Measurements from ENCODE around the gene MTURN. TPM values are rescaled to one million over a fixed set of nuclear protein-coding genes. Genes with fewer than 3 reads are reported as not detected.
A peak's percentile ranks its signal among the peaks of the same experiment; 100 is the strongest.

Gene MTURN
- polyA plus RNA-seq, 1 donor (not counting 4 experiments of a cell fraction or from before 2014, with no cell fraction given) = 10.8 TPM

GRCh38 chr7:30136743-30137485, 2.1 kb downstream of the MTURN start:
- TF ChIP-seq EZH2 (IDR thresholded peaks at IDR 0.05; ENCODE audit: low read length) (no peak), CTCF (optimal IDR thresholded peaks at IDR 0.05 in 1 of 3, IDR thresholded peaks at IDR 0.05 in 1 of 3, conservative IDR thresholded peaks at IDR 0.05 in 1 of 3; ENCODE audit: extremely low read depth in 1 of 3, insufficient read depth in 2 of 3, low read length in 3 of 3) (no peak)
- no peaks in the 10 kb centered on the region for H4K20me1 ChIP-seq (ENCODE audit: control insufficient read depth, extremely low read depth, insufficient read depth, low read length)
- no peaks in the 10 kb centered on the region for H3K9me3 ChIP-seq (ENCODE audit: control insufficient read depth, low read depth, low read length)
- peak overlapping the region; percentile 76 to 93 (median 83) for H3K4me3 ChIP-seq (ENCODE audit: control insufficient read depth in 2 of 3, extremely low read depth in 1 of 3, insufficient read depth in 2 of 3, low read depth in 1 of 3, low read length in 3 of 3)
- H3K9ac ChIP-seq (ENCODE audit: control insufficient read depth, extremely low read depth, insufficient read depth, low read length) = peak overlapping the region; percentile 88
- H3K4me2 ChIP-seq (ENCODE audit: control insufficient read depth, extremely low read depth, insufficient read depth, low read depth, low read length) = peak overlapping the region; percentile 87
- FAIRE-seq = no peak
- no peak for DNase-seq (ENCODE audit: low read depth, low spot score)
- H3K9me1 ChIP-seq (ENCODE audit: control insufficient read depth, extremely low read depth, insufficient read depth, low read length) = no peaks in the 10 kb centered on the region
- no peaks in the 10 kb centered on the region for H3K27me3 ChIP-seq (ENCODE audit: control insufficient read depth, extremely low read depth, insufficient read depth, low read length)
- peaks cover 10% of the 10 kb centered on the region for H3K4me1 ChIP-seq (ENCODE audit: control insufficient read depth, extremely low read depth, insufficient read depth, low read length)
- H3K36me3 ChIP-seq (ENCODE audit: control insufficient read depth in 2 of 2, extremely low read depth in 1 of 2, insufficient read depth in 2 of 2, low read length in 2 of 2) = no peaks in the 10 kb centered on the region
- no peak overlapping the region for H3K27ac ChIP-seq (ENCODE audit: control insufficient read depth, insufficient read depth, low read length)
- H3K79me2 ChIP-seq (ENCODE audit: control insufficient read depth, insufficient read depth, low read length) = peaks cover 2% of the 10 kb centered on the region
- H2AFZ ChIP-seq (ENCODE audit: control insufficient read depth, low read length) = peak overlapping the region; percentile 92
- dilution Hi-C loops (cut with MboI; ENCODE audit: extremely low pct_ligation_motif_present, low sequenced_read_pairs) = no loop called here

GRCh38 chr7:30139836-30140384, 5.1 kb downstream of the MTURN start:
- FAIRE-seq = no peak
- Histone ChIP-seq H2AFZ (ENCODE audit: control insufficient read depth, low read length) (no peak overlapping the region), H3K4me2 (ENCODE audit: control insufficient read depth, extremely low read depth, insufficient read depth, low read depth, low read length) (no peak overlapping the region), H3K79me2 (ENCODE audit: control insufficient read depth, insufficient read depth, low read length) (peaks cover 2% of the 10 kb centered on the region), H3K9ac (ENCODE audit: control insufficient read depth, extremely low read depth, insufficient read depth, low read length) (no peak overlapping the region), H4K20me1 (ENCODE audit: control insufficient read depth, extremely low read depth, insufficient read depth, low read length) (no peaks in the 10 kb centered on the region), H3K9me1 (ENCODE audit: control insufficient read depth, extremely low read depth, insufficient read depth, low read length) (no peaks in the 10 kb centered on the region), H3K9me3 (ENCODE audit: control insufficient read depth, low read depth, low read length) (no peaks in the 10 kb centered on the region), H3K4me3 (ENCODE audit: control insufficient read depth in 2 of 3, extremely low read depth in 1 of 3, insufficient read depth in 2 of 3, low read depth in 1 of 3, low read length in 3 of 3) (no peak overlapping the region), H3K4me1 (ENCODE audit: control insufficient read depth, extremely low read depth, insufficient read depth, low read length) (peaks cover 32% of the 10 kb centered on the region), H3K36me3 (ENCODE audit: control insufficient read depth in 2 of 2, extremely low read depth in 1 of 2, insufficient read depth in 2 of 2, low read length in 2 of 2) (no peaks in the 10 kb centered on the region), H3K27me3 (ENCODE audit: control insufficient read depth, extremely low read depth, insufficient read depth, low read length) (no peaks in the 10 kb centered on the region), H3K27ac (ENCODE audit: control insufficient read depth, insufficient read depth, low read length) (no peak overlapping the region)
- dilution Hi-C loops (cut with MboI; ENCODE audit: extremely low pct_ligation_motif_present, low sequenced_read_pairs) = no loop called here
- no peak for DNase-seq (ENCODE audit: low read depth, low spot score)
- no peak for TF ChIP-seq EZH2 (IDR thresholded peaks at IDR 0.05; ENCODE audit: low read length)
- no peak for TF ChIP-seq CTCF (optimal IDR thresholded peaks at IDR 0.05 in 1 of 3, IDR thresholded peaks at IDR 0.05 in 1 of 3, conservative IDR thresholded peaks at IDR 0.05 in 1 of 3; ENCODE audit: extremely low read depth in 1 of 3, insufficient read depth in 2 of 3, low read length in 3 of 3)
